ENCODE results near the gene YKT6.

YKT6 gene

DNA sequence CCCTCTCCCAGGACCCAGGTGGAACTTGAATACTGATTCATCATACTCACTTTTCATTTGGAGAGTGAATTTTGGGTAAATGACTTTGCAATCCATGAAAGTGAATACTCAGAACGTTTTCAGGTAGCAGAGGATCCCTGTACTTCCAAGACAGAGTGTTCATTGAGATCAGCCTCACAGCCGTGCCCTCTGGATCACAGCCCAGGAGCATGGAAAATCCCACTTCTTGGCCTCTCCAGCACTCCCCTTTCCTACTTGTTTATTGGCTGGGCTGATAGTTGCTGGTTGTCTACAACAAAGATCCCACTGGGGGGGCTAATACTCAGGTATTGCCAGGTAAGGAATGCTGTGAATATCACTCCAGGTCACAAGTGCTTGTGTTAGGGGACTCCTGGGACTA is 17.4 kb upstream of the YKT6 start:
- H3K9ac ChIP-seq (ENCODE audit: low read depth, low read length, poor library complexity, severe bottlenecking): no peak overlapping the region
- no peaks in the 10 kb centered on the region for H4K20me1 ChIP-seq (ENCODE audit: insufficient read depth, low read length, poor library complexity, severe bottlenecking)
- H3K4me2 ChIP-seq (ENCODE audit: low read depth, low read length, poor library complexity, severe bottlenecking): no peak overlapping the region
- H3K79me2 ChIP-seq (ENCODE audit: insufficient read depth, low read length): no peaks in the 10 kb centered on the region
- no peaks in the 10 kb centered on the region for H3K9me2 ChIP-seq (replicated peaks; ENCODE audit: low read depth, low read length)
- H3F3A ChIP-seq (ENCODE audit: low read depth): no peaks in the 10 kb centered on the region
- H2AFZ ChIP-seq (ENCODE audit: low read length): no peak overlapping the region
- no peak overlapping the region for H3K4me3 ChIP-seq (ENCODE audit: low read length, poor library complexity, severe bottlenecking)
- no peak for TF ChIP-seq EZH2phosphoT487 (IDR thresholded peaks at IDR 0.05; ENCODE audit: borderline replicate concordance)
- TF ChIP-seq, protein P1, sequence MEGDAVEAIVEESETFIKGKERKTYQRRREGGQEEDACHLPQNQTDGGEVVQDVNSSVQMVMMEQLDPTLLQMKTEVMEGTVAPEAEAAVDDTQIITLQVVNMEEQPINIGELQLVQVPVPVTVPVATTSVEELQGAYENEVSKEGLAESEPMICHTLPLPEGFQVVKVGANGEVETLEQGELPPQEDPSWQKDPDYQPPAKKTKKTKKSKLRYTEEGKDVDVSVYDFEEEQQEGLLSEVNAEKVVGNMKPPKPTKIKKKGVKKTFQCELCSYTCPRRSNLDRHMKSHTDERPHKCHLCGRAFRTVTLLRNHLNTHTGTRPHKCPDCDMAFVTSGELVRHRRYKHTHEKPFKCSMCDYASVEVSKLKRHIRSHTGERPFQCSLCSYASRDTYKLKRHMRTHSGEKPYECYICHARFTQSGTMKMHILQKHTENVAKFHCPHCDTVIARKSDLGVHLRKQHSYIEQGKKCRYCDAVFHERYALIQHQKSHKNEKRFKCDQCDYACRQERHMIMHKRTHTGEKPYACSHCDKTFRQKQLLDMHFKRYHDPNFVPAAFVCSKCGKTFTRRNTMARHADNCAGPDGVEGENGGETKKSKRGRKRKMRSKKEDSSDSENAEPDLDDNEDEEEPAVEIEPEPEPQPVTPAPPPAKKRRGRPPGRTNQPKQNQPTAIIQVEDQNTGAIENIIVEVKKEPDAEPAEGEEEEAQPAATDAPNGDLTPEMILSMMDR (conservative IDR thresholded peaks at IDR 0.05; ENCODE audit: low read length): no peak
- no peaks in the 10 kb centered on the region for H3K27me3 ChIP-seq (ENCODE audit: insufficient read depth, low read length, poor library complexity, severe bottlenecking)
- no peaks in the 10 kb centered on the region for H3K36me3 ChIP-seq (ENCODE audit: insufficient read depth, low read length)
- no peaks in the 10 kb centered on the region for H3K4me1 ChIP-seq (ENCODE audit: insufficient read depth, low read length, poor library complexity, severe bottlenecking)
- peaks cover 3% of the 10 kb centered on the region; the same call in 1 of the 2 replicates for H3K9me3 ChIP-seq (ENCODE audit: insufficient read depth, low read depth, low read length)

DNA sequence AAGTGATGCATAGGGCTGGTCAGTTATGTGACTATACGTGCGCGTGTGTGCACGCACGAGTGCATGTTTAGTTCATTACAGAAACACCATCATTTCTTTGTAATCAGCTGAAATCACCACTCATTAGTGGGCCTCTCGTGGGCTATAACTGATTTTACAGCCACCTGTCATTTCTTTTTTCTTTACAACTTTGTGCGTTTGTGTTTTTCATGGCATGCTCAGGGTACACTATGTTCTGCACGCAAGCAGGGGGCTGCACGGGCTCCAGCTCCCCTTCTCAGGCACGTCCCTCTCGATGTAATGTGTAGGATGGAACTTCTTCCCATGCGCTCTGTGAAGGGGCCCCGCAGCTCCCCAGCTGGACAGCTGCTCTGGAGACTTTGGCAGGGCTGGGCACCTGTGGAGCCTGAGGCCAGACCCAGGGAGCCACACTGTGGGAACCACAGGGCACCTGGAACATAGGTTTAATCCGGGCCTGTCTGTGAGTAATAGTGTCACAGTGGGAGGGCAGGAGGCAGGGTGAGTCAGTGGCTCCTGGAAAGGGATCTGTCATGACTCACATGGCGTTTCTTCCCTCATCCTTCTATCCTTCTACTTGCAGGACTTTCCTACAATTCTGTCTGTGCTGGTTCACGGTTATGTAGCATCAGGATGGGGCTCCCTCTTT is 16.4 kb upstream of the YKT6 start:
- no peaks in the 10 kb centered on the region for H3K36me3 ChIP-seq (ENCODE audit: insufficient read depth, low read length)
- no peaks in the 10 kb centered on the region for H3K79me2 ChIP-seq (ENCODE audit: insufficient read depth, low read length)
- H3K9me2 ChIP-seq (replicated peaks; ENCODE audit: low read depth, low read length): no peaks in the 10 kb centered on the region
- no peaks in the 10 kb centered on the region for H3K27me3 ChIP-seq (ENCODE audit: insufficient read depth, low read length, poor library complexity, severe bottlenecking)
- H2AFZ ChIP-seq (ENCODE audit: low read length): no peak overlapping the region
- no peak overlapping the region for H3K9ac ChIP-seq (ENCODE audit: low read depth, low read length, poor library complexity, severe bottlenecking)
- no peaks in the 10 kb centered on the region for H3F3A ChIP-seq (ENCODE audit: low read depth)
- peaks cover 3% of the 10 kb centered on the region; the same call in 1 of the 2 replicates for H3K9me3 ChIP-seq (ENCODE audit: insufficient read depth, low read depth, low read length)
- H3K4me3 ChIP-seq (ENCODE audit: low read length, poor library complexity, severe bottlenecking): no peak overlapping the region
- TF ChIP-seq, protein P1 (conservative IDR thresholded peaks at IDR 0.05; ENCODE audit: low read length): no peak
- no peak for TF ChIP-seq EZH2phosphoT487 (IDR thresholded peaks at IDR 0.05; ENCODE audit: borderline replicate concordance)
- no peaks in the 10 kb centered on the region for H3K4me1 ChIP-seq (ENCODE audit: insufficient read depth, low read length, poor library complexity, severe bottlenecking)
- H4K20me1 ChIP-seq (ENCODE audit: insufficient read depth, low read length, poor library complexity, severe bottlenecking): no peaks in the 10 kb centered on the region
- no peak overlapping the region for H3K4me2 ChIP-seq (ENCODE audit: low read depth, low read length, poor library complexity, severe bottlenecking)

DNA sequence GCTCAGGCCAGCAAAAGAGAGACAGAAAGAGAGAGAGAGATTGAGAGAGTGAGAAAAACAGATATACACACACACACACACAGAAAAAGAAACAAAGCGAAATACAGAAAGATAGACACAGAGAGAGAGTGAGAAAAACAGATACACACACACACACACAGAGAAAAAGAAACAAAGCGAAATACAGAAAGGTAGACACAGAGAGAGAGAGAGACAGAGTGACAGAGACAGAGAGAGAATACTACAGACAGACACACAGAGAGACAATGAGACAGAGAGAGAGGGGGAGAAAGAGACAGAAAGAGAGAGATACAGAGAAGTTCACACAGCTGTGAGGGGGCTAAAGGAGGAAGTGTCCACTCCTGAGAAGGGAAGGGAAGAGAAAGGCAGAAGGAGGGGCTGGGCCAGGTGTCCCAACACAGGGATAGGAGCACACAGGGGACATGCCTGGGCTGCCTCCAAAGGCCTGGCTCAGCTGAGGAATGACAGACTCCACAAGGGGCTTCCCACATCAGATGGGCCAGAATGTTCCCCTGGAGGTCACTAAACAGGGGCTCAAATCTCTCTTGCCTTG is 15.8 kb upstream of the YKT6 start:
- Histone ChIP-seq H3K36me3 (ENCODE audit: insufficient read depth, low read length) (no peaks in the 10 kb centered on the region), H2AFZ (ENCODE audit: low read length) (no peak overlapping the region), H3K9ac (ENCODE audit: low read depth, low read length, poor library complexity, severe bottlenecking) (no peak overlapping the region), H3K27me3 (ENCODE audit: insufficient read depth, low read length, poor library complexity, severe bottlenecking) (no peaks in the 10 kb centered on the region), H3K9me3 (ENCODE audit: insufficient read depth, low read depth, low read length) (peaks cover 3% of the 10 kb centered on the region; the same call in 1 of the 2 replicates), H3K79me2 (ENCODE audit: insufficient read depth, low read length) (no peaks in the 10 kb centered on the region), H3K4me3 (ENCODE audit: low read length, poor library complexity, severe bottlenecking) (no peak overlapping the region), H3K4me1 (ENCODE audit: insufficient read depth, low read length, poor library complexity, severe bottlenecking) (no peaks in the 10 kb centered on the region), H3K4me2 (ENCODE audit: low read depth, low read length, poor library complexity, severe bottlenecking) (no peak overlapping the region), H3F3A (ENCODE audit: low read depth) (no peaks in the 10 kb centered on the region), H4K20me1 (ENCODE audit: insufficient read depth, low read length, poor library complexity, severe bottlenecking) (no peaks in the 10 kb centered on the region), H3K9me2 (replicated peaks; ENCODE audit: low read depth, low read length) (no peaks in the 10 kb centered on the region)
- TF ChIP-seq, protein P1 (conservative IDR thresholded peaks at IDR 0.05; ENCODE audit: low read length): no peak
- no peak for TF ChIP-seq EZH2phosphoT487 (IDR thresholded peaks at IDR 0.05; ENCODE audit: borderline replicate concordance)
